Testis (tissue), 3 donors: ENCODE measurements around the gene SMAD6. TPM values are rescaled to one million over a fixed set of nuclear protein-coding genes. Genes with fewer than 3 reads are reported as not detected.

Source experiments
- DNase-seq: peaks from one replicate; pipeline ENCODE4 v3.0.0-alpha.2; 2019
- H3K27ac ChIP-seq, 2 donors: fragments of 200-600 bp; sonication (generic); one replicate each; pipeline ENCODE4 v1.5.1; 2019
- H3K27me3 ChIP-seq: fragments of 200-600 bp; sonication (generic); one replicate; pipeline ENCODE4 v1.5.1; 2019
- H3K36me3 ChIP-seq: fragments of 200-600 bp; sonication (generic); one replicate; pipeline ENCODE4 v1.5.1; 2017; ENCODE audit warnings: low read depth; ENCODE audit errors: missing control alignments
- H3K4me1 ChIP-seq: fragments of 200-600 bp; sonication (generic); one replicate; pipeline ENCODE4 v1.5.1; 2019
- H3K4me3 ChIP-seq, 2 donors: fragments of 200-600 bp; sonication (generic); one replicate each; pipeline ENCODE4 v1.5.1; 2017 to 2019
- H3K9me3 ChIP-seq: fragments of 200-600 bp; sonication (generic); one replicate; pipeline ENCODE4 v1.5.1; 2017
- POLR2A ChIP-seq: fragments of 450-650 bp; IDR thresholded peaks from one replicate; pipeline ENCODE4 v1.6.1; 2017; ENCODE audit warnings: antibody characterized with exemption, mild to moderate bottlenecking, moderate library complexity
- WGBS, 2 donors: methylation state at CpG; one replicate each; pipeline ENCODE4 v1.1.5; 2018; 5-methylcytosine and 5-hydroxymethylcytosine counted together
- intact Hi-C: fragments of 100-400 bp; cut with DNase I; formaldehyde crosslinking; loops from one replicate; pipeline ENCODE4 v1.15.1; 2023; ENCODE audit warnings: low total_unique reads
- polyA plus RNA-seq: library from polyadenylated mRNA; stranded (reverse); fragments of 350-450 nt; fragmentation: Illumina TruSeq; extraction: RNeasy Lipid Tissue Mini Kit (QIAGEN cat#74804); gene quantifications from one replicate; pipeline ENCODE4 v1.2.3, GENCODE V29; 2014; ENCODE audit warnings: low read depth, low replicate concordance; ENCODE audit not compliant: insufficient read depth
- total RNA-seq, 2 donors: library from RNA; depleted of rRNA; stranded (reverse); fragments of >200 nt; gene quantifications; one replicate each; pipeline ENCODE4 v1.2.3, GENCODE V29; 2016
- TF ChIP-seq, protein P1 (sequence below), 3 experiments: fragments of 450-650 bp in 2 of 3; fragments of 200-600 bp in 1 of 3; sonication (generic) in 1 of 3; IDR thresholded peaks; one replicate each; pipeline ENCODE4 v1.5.1; 2016 to 2019; ENCODE audit warnings: antibody characterized with exemption in 3 of 3, mild to moderate bottlenecking in 2 of 3, moderate library complexity in 1 of 3

The SMAD6 gene
- total and polyA plus RNA-seq, 3 donors from 2014 or later, result 3.2 to 19.4 (median 17.5) TPM

DNA sequence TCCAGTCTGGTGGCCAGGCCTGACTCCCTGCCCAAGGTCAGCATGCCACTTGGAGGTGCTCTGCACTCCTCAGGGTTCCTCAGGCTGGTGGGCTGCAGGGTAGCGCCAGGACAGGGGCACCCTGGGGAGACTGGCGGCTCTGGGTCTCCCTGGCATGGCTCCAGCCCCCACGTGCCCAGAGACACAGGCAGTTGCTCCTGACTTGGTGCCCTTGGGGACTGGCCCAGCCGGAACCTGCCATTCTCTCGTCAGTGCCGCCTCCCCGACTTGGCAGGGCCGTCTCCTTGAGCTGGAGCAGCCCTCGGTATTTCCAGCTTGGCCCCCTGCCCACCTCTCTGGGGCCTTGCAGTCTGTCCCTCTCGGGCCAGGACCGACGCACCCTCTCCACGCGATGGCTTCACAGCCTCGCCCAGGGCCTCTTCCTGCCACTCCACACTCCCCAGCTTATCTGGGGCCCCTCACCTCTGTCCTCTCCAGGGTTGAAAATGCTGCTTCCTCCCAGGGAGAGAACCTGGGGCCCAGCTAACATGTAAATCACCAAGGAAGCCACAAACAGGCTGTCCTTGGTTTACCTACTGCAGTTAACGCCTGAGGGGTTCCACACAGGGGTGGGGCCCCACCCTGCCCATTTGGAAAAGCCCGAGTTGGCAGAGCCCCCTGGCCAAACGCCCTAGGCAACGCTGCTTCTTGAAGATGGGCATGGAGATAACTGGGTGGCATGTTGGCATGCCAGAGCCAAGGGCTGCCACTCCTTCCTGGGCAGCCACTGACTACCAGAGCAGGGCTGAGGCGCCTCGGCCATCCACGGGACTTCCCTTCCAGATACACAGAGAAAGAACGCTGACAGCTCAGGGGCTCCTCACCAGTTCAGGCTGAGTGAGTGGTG lies 61.4 kb downstream of the SMAD6 start:
- Histone ChIP-seq H3K4me1 (peaks cover 27% of the 10 kb centered on the region), H3K27me3 (no peaks in the 10 kb centered on the region), H3K36me3 (no peaks in the 10 kb centered on the region), H3K27ac (no peak overlapping the region), H3K9me3 (no peaks in the 10 kb centered on the region), H3K4me3 (no peak overlapping the region)
- TF ChIP-seq POLR2A, result no peak
- intact Hi-C loops, result no loop called here
- DNase-seq, result peak; percentile 54
- WGBS, 2 donors, result 38 to 45% methylated on average over 16 to 23 of the region's 23 CpGs

DNA sequence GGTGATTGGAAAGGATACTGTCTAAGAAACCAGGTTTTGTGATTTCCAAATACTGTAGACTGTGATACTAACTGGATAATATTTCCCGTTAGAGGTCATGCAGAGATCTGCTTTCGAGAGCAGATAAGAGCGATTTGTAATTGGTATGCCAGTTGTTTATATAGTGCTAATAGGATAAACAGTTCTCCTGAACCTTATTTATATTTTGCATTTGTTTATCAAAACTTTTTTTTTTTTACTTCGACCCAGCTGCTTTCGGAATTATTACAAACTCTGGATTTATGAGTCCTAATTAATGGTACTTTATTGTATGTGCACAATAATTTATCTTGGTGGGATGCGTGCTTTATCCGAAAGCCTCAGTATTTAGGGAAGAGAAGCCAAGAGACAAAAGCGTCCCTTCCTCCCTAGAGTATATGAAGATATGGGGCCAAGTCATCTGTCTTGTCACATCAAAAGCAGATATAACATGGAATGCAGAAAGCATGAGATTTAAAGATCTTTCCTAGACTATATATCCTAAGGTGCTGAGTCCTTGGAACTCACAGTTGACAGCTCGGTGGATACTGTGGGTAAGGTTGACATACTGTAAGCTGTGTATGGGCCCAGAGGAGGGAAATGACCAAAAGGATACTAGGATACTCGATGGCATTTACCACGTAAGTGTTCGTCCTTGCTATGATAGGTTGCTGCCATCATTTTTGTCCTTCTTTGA lies 62.2 kb downstream of the SMAD6 start:
- Histone ChIP-seq H3K36me3 (no peaks in the 10 kb centered on the region), H3K4me1 (peaks cover 27% of the 10 kb centered on the region), H3K27ac (no peak overlapping the region), H3K27me3 (no peaks in the 10 kb centered on the region), H3K4me3 (no peak overlapping the region), H3K9me3 (no peaks in the 10 kb centered on the region)
- intact Hi-C loops, result no loop called here
- 72 to 81% methylated on average over 12 of the region's 12 CpGs for WGBS, 2 donors
- no peak for TF ChIP-seq POLR2A
- TF ChIP-seq, protein P1, sequence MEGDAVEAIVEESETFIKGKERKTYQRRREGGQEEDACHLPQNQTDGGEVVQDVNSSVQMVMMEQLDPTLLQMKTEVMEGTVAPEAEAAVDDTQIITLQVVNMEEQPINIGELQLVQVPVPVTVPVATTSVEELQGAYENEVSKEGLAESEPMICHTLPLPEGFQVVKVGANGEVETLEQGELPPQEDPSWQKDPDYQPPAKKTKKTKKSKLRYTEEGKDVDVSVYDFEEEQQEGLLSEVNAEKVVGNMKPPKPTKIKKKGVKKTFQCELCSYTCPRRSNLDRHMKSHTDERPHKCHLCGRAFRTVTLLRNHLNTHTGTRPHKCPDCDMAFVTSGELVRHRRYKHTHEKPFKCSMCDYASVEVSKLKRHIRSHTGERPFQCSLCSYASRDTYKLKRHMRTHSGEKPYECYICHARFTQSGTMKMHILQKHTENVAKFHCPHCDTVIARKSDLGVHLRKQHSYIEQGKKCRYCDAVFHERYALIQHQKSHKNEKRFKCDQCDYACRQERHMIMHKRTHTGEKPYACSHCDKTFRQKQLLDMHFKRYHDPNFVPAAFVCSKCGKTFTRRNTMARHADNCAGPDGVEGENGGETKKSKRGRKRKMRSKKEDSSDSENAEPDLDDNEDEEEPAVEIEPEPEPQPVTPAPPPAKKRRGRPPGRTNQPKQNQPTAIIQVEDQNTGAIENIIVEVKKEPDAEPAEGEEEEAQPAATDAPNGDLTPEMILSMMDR (IDR thresholded peaks at IDR 0.05), result no peak
- DNase-seq, result no peak

DNA sequence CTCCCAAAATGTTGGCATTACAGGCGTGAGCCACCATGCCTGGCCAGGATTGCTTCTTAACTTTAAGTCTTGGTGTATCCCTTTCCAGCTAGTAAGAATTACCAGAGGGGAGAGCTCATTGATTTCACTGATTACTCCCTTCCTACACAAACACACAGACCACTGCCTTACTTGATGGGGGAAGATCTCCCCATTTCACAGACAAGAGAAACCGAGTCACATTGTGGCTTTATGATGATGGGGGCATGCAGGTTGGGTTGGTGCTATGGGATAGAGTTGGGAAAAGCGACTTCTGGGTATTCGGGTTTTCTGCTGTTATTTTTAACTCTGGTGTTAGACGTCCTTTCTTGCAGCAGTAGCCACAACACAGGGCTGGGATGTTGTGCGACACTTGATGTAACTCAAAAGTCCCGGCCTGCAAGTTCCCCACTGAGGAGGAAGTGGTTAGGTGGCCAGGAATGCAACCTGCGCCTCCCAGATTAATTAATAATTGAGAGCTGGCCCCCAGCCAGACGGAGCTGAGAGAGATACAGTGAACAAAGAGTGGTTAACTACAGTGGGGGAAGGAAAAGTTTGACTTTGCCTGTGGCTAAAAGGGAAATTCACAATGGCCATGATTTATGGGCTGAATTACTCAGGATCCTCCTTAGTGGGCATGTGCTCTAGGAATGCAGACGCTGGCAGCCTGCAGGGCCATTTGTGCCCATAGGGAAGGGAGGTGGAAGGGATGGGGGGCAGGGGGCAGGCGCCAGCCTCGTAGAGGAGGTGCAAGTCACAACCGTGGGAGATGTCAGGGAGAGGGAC lies 63.6 kb downstream of the SMAD6 start:
- 62 to 63% methylated on average over 12 to 13 of the region's 13 CpGs for WGBS, 2 donors
- TF ChIP-seq, protein P1 (IDR thresholded peaks at IDR 0.05), result no peak
- no peak for TF ChIP-seq POLR2A
- Histone ChIP-seq H3K27ac (no peak overlapping the region), H3K4me1 (peaks cover 32% of the 10 kb centered on the region), H3K9me3 (no peaks in the 10 kb centered on the region), H3K36me3 (no peaks in the 10 kb centered on the region), H3K27me3 (no peaks in the 10 kb centered on the region), H3K4me3 (no peak overlapping the region)
- DNase-seq, result no peak
- intact Hi-C loops, result no loop called here

DNA sequence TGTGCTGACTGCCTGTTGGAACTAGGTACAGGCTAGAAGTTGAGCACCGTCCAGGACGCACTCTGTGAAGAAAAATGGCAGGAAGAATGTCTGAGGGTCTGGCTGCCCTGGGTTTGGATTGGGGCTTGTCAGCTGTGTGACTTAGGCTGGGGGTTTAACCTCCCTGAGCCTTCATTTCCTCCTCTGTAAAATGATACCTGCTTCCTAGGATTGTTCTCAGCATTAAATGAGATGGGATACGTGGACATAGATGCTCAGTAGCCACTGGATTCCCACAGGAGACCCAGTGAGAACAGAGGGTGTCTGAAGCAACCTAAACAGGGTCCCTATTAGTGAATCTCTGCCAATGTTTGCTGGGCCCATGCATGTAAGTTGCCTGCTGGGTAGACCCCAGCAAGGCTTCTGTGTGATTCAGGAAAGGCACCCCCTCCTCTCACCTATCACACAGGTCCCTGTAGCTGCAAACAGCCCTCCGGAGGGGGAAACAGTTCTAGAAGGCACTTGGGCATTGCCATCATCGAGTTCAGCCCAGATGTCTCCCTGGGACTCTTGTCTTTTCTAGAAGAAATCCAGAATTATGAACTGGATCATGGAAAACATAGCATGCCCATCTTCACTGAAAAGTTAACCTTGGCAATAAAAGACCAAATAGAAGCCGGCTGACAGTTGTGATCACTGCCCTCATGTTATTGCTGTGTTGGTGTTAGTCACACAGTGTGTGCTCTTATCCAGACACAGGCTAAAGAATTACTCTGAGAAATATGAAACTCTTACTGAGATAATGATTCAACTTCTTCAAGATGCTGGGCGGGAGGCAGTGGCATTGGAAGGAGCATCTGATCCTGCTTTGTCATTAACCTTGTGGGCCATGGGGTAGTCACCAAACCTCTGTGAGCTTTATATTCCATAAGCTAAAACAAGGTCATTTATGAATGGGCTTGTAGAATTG lies 64.5 kb downstream of the SMAD6 start:
- no peaks in the 10 kb centered on the region for H3K27me3 ChIP-seq
- peaks cover 31% of the 10 kb centered on the region for H3K4me1 ChIP-seq
- H3K9me3 ChIP-seq, result no peaks in the 10 kb centered on the region
- H3K27ac ChIP-seq, result no peak overlapping the region
- DNase-seq, result no peak
- 79 to 80% methylated on average over 6 to 7 of the region's 7 CpGs for WGBS, 2 donors
- no peak overlapping the region for H3K4me3 ChIP-seq
- H3K36me3 ChIP-seq, result no peaks in the 10 kb centered on the region
- intact Hi-C loops, result no loop called here
- no peak for TF ChIP-seq POLR2A
- TF ChIP-seq, protein P1 (IDR thresholded peaks at IDR 0.05), result no peak
